ENCODE results near the gene VPS52. TPM values are rescaled to one million over a fixed set of nuclear protein-coding genes. Genes with fewer than 3 reads are reported as not detected.

VPS52 gene
- total RNA-seq, 1 donor from 2014 or later: 30.6 TPM

GRCh38 chr6:33296797-33297405 is 25.2 kb upstream of the VPS52 start:
- FAIRE-seq: no peak
- H3K9me3 ChIP-seq (ENCODE audit: insufficient read depth, low read depth, low read length): no peaks in the 10 kb centered on the region

DNA sequence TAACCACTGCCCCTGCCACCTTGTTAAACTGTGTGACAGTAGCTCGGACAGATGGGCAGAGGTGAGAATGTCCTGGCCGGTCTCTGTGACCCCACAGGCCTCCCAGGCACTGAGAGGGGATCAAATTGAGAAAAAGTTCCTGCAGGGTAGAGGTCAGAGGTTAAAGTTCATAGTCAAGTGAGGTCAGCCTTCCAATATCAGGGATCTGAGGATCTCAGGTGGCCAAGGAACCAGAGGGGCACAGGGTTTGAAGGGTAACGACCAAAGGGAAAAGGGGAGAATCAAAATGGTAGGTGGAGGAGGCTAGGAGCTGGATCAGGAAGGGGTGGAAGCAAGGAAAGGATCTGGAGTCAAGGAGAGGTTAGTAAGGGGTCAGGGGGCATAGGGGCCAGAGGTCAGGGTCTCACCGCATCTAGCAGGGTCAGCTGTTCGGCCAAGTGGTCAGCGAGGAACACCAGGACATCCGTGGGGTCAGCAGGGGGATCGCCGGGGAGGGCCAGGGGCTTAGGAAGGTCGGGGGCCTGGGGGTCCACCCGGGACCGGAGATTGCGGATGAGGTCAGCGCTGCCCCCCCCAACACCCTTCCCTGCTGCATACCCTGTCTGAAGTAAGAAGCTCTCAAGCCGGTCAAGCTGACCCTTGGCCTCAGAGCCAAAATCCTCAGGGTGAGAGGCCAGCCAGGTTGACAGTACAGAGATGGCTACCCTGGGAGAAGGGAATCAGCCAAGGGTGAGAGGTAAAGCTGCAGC is 24.1 kb upstream of the VPS52 start:
- H3K4me1 Mint-ChIP-seq (ENCODE audit: low read depth, unreplicated experiment): peaks cover 12% of the 10 kb centered on the region
- no peak overlapping the region for H3K9ac ChIP-seq (ENCODE audit: low read length)
- peaks cover 14% of the 10 kb centered on the region for H4K20me1 ChIP-seq (ENCODE audit: insufficient read depth, low read length)
- H3K36me3 Mint-ChIP-seq (ENCODE audit: low read depth, unreplicated experiment): peaks cover 7% of the 10 kb centered on the region
- H3K27me3 ChIP-seq (ENCODE audit: insufficient read depth, low read length): no peaks in the 10 kb centered on the region
- no peak overlapping the region for H3K27ac Mint-ChIP-seq (ENCODE audit: unreplicated experiment)
- no peak for FAIRE-seq
- no peaks in the 10 kb centered on the region for H3K27me3 Mint-ChIP-seq (ENCODE audit: low read depth, unreplicated experiment)
- H3K4me3 ChIP-seq (ENCODE audit: insufficient read depth, low read depth, low read length): no peak overlapping the region
- no peak overlapping the region for H3K4me2 ChIP-seq (ENCODE audit: low read length)
- peaks cover 8% of the 10 kb centered on the region for H3K4me1 ChIP-seq (ENCODE audit: insufficient read depth, low read length)
- H2AFZ ChIP-seq (ENCODE audit: low read depth, low read length): no peak overlapping the region
- H3K4me3 Mint-ChIP-seq (ENCODE audit: unreplicated experiment): peak overlapping the region; percentile 77
- no peaks in the 10 kb centered on the region for H3K9me3 ChIP-seq (ENCODE audit: insufficient read depth, low read depth, low read length)
- no peak for TF ChIP-seq EZH2 (IDR thresholded peaks at IDR 0.05; ENCODE audit: insufficient read depth, low read length)
- TF ChIP-seq, protein P1, sequence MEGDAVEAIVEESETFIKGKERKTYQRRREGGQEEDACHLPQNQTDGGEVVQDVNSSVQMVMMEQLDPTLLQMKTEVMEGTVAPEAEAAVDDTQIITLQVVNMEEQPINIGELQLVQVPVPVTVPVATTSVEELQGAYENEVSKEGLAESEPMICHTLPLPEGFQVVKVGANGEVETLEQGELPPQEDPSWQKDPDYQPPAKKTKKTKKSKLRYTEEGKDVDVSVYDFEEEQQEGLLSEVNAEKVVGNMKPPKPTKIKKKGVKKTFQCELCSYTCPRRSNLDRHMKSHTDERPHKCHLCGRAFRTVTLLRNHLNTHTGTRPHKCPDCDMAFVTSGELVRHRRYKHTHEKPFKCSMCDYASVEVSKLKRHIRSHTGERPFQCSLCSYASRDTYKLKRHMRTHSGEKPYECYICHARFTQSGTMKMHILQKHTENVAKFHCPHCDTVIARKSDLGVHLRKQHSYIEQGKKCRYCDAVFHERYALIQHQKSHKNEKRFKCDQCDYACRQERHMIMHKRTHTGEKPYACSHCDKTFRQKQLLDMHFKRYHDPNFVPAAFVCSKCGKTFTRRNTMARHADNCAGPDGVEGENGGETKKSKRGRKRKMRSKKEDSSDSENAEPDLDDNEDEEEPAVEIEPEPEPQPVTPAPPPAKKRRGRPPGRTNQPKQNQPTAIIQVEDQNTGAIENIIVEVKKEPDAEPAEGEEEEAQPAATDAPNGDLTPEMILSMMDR (IDR thresholded peaks at IDR 0.05; ENCODE audit: insufficient read depth, low read depth, low read length): no peak
- DNase-seq (ENCODE audit: low read depth): no peak
- no peak overlapping the region for H3K27ac ChIP-seq (ENCODE audit: low read depth, low read length)
- peaks cover 12% of the 10 kb centered on the region for H3K36me3 ChIP-seq (ENCODE audit: insufficient read depth, low read length)
- H3K79me2 ChIP-seq (ENCODE audit: insufficient read depth, low read length): peaks cover 26% of the 10 kb centered on the region
- H3K9me3 Mint-ChIP-seq (ENCODE audit: unreplicated experiment): no peaks in the 10 kb centered on the region

More at GRCh38 chr6:33296797-33297405, 25.2 kb upstream of the VPS52 start:
- DNase-seq (ENCODE audit: low read depth): no peak
- peaks cover 8% of the 10 kb centered on the region for H3K4me1 ChIP-seq (ENCODE audit: insufficient read depth, low read length)
- Mint-ChIP-seq H3K4me3 (ENCODE audit: unreplicated experiment) (peak overlapping the region; percentile 97), H3K27me3 (ENCODE audit: low read depth, unreplicated experiment) (no peaks in the 10 kb centered on the region), H3K4me1 (ENCODE audit: low read depth, unreplicated experiment) (peaks cover 7% of the 10 kb centered on the region), H3K27ac (ENCODE audit: unreplicated experiment) (no peak overlapping the region), H3K36me3 (ENCODE audit: low read depth, unreplicated experiment) (peaks cover 9% of the 10 kb centered on the region), H3K9me3 (ENCODE audit: unreplicated experiment) (no peaks in the 10 kb centered on the region)
- peak overlapping the region; percentile 92 for H3K9ac ChIP-seq (ENCODE audit: low read length)
- peak overlapping the region; percentile 99 for H3K4me2 ChIP-seq (ENCODE audit: low read length)
- no peaks in the 10 kb centered on the region for H3K27me3 ChIP-seq (ENCODE audit: insufficient read depth, low read length)
- H4K20me1 ChIP-seq (ENCODE audit: insufficient read depth, low read length): peaks cover 18% of the 10 kb centered on the region
- peak overlapping the region; percentile 54 for H2AFZ ChIP-seq (ENCODE audit: low read depth, low read length)
- H3K36me3 ChIP-seq (ENCODE audit: insufficient read depth, low read length): peaks cover 6% of the 10 kb centered on the region
- peak overlapping the region; percentile 80 for H3K4me3 ChIP-seq (ENCODE audit: insufficient read depth, low read depth, low read length)
- H3K79me2 ChIP-seq (ENCODE audit: insufficient read depth, low read length): peaks cover 26% of the 10 kb centered on the region
- H3K27ac ChIP-seq (ENCODE audit: low read depth, low read length): no peak overlapping the region
- TF ChIP-seq, protein P1 (IDR thresholded peaks at IDR 0.05; ENCODE audit: insufficient read depth, low read depth, low read length): no peak
- TF ChIP-seq EZH2 (IDR thresholded peaks at IDR 0.05; ENCODE audit: insufficient read depth, low read length): no peak

Data from astrocyte (in vitro differentiated cells and primary cell).